ENCODE measurements around the gene CYP3A7. TPM values are rescaled to one million over a fixed set of nuclear protein-coding genes. Genes with fewer than 3 reads are reported as not detected.

CYP3A7 gene
- total RNA-seq, 1 experiment from 2014 or later: not detected

DNA sequence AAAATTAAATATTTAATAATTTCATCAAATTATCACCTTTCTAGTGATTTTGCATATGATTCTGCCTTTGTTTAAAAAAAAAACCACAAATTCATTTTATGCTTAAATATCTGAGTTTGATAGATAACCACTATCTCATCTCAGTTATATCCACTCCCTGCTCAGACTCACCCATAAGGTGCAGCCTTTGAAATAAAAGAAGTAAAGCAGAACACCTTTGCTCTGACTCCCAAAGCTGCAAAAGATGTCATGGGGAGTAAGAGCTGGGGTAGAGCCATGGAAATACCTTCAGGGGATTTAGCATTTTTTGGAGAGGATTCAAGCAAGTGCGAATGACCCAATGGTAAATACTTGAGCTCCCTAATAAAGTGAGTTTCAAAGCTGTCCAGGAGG is 40.1 kb downstream of the CYP3A7 start:
- no peak overlapping the region for H3K4me3 ChIP-seq (ENCODE audit: low read length)
- H4K20me1 ChIP-seq (ENCODE audit: low read length): no peaks in the 10 kb centered on the region
- peak; percentile 11 for DNase-seq
- no peaks in the 10 kb centered on the region for H3K36me3 ChIP-seq (ENCODE audit: low read depth, low read length)
- no peak for ATAC-seq
- H3K79me2 ChIP-seq (ENCODE audit: low read length): no peaks in the 10 kb centered on the region
- POLR2A ChIA-PET (ENCODE audit: unreplicated experiment): no interaction called here
- CTCF ChIA-PET: no interaction called here
- no peak overlapping the region for H3K4me2 ChIP-seq (ENCODE audit: low read length)
- H3K9me2 ChIP-seq (replicated peaks; ENCODE audit: low read length): no peaks in the 10 kb centered on the region
- intact Hi-C loops (cut with micrococcal nuclease): no loop called here
- no TSS peak for BruUV-seq (replicated peaks)
- H3K27me3 ChIP-seq (ENCODE audit: low read length): no peaks in the 10 kb centered on the region
- H2AFZ ChIP-seq (ENCODE audit: low read length): no peak overlapping the region
- H3F3A ChIP-seq (ENCODE audit: low read length, unreplicated experiment): no peaks in the 10 kb centered on the region
- TF ChIP-seq, protein P1, sequence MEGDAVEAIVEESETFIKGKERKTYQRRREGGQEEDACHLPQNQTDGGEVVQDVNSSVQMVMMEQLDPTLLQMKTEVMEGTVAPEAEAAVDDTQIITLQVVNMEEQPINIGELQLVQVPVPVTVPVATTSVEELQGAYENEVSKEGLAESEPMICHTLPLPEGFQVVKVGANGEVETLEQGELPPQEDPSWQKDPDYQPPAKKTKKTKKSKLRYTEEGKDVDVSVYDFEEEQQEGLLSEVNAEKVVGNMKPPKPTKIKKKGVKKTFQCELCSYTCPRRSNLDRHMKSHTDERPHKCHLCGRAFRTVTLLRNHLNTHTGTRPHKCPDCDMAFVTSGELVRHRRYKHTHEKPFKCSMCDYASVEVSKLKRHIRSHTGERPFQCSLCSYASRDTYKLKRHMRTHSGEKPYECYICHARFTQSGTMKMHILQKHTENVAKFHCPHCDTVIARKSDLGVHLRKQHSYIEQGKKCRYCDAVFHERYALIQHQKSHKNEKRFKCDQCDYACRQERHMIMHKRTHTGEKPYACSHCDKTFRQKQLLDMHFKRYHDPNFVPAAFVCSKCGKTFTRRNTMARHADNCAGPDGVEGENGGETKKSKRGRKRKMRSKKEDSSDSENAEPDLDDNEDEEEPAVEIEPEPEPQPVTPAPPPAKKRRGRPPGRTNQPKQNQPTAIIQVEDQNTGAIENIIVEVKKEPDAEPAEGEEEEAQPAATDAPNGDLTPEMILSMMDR (conservative IDR thresholded peaks at IDR 0.05; ENCODE audit: low read depth, low read length): no peak
- TF ChIP-seq EZH2 (IDR thresholded peaks at IDR 0.05; ENCODE audit: low read length, unreplicated experiment): no peak
- TF ChIP-seq EZH2phosphoT487 (IDR thresholded peaks at IDR 0.05; ENCODE audit: borderline replicate concordance, low read length): no peak
- no peak overlapping the region for H3K27ac ChIP-seq (ENCODE audit: low read length)
- H3K9ac ChIP-seq (ENCODE audit: low read length): no peak overlapping the region
- peaks cover 12% of the 10 kb centered on the region for H3K4me1 ChIP-seq (ENCODE audit: insufficient read depth, low read length)
- H3K9me3 ChIP-seq (ENCODE audit: low read length): no peaks in the 10 kb centered on the region

DNA sequence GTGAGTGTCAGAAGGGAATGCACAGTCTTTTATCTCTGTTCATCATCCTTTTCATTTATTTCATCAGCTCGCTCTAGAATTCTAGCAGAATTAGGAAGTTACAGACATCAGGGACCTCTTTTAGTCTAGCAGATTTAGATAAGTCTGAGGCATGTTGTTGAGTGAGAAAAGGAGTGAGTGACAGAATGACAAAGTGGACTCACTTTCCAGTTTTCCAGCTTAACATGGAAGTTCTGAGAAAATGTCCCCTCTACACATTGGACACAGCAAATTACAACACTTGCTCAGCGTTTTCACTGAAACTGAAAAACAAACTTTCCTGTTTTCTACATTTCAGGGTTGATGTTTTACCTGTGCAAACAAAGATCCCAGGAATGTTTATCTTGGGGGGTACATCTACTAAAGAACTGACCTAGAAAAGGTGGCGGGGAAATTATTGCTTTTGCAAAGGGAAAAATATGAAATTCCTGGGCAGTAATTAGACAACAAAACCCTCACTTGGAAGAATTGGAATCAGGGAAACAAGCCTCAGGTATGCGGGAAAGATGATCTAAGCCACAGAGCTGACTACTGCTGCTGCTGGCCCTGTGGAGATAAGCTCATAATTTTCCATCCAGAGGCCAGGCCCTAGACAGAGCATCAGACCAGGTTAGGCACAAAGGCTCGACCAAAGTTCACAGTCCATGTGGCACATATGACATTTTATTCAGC is 40.6 kb downstream of the CYP3A7 start:
- DNase-seq: no peak
- no peak overlapping the region for H3K9ac ChIP-seq (ENCODE audit: low read length)
- POLR2A ChIA-PET (ENCODE audit: unreplicated experiment): no interaction called here
- BruUV-seq (replicated peaks): no TSS peak
- no peaks in the 10 kb centered on the region for H3F3A ChIP-seq (ENCODE audit: low read length, unreplicated experiment)
- no peaks in the 10 kb centered on the region for H3K9me2 ChIP-seq (replicated peaks; ENCODE audit: low read length)
- no peaks in the 10 kb centered on the region for H3K9me3 ChIP-seq (ENCODE audit: low read length)
- H3K27ac ChIP-seq (ENCODE audit: low read length): no peak overlapping the region
- no peak for ATAC-seq
- peaks cover 6% of the 10 kb centered on the region for H3K4me1 ChIP-seq (ENCODE audit: insufficient read depth, low read length)
- H3K79me2 ChIP-seq (ENCODE audit: low read length): no peaks in the 10 kb centered on the region
- H3K36me3 ChIP-seq (ENCODE audit: low read depth, low read length): no peaks in the 10 kb centered on the region
- TF ChIP-seq, protein P1 (conservative IDR thresholded peaks at IDR 0.05; ENCODE audit: low read depth, low read length): no peak
- TF ChIP-seq EZH2 (IDR thresholded peaks at IDR 0.05; ENCODE audit: low read length, unreplicated experiment): no peak
- no peak for TF ChIP-seq EZH2phosphoT487 (IDR thresholded peaks at IDR 0.05; ENCODE audit: borderline replicate concordance, low read length)
- no peak overlapping the region for H3K4me3 ChIP-seq (ENCODE audit: low read length)
- H3K4me2 ChIP-seq (ENCODE audit: low read length): no peak overlapping the region
- no peak overlapping the region for H2AFZ ChIP-seq (ENCODE audit: low read length)
- CTCF ChIA-PET: no interaction called here
- intact Hi-C loops (cut with micrococcal nuclease): no loop called here
- no peaks in the 10 kb centered on the region for H3K27me3 ChIP-seq (ENCODE audit: low read length)
- H4K20me1 ChIP-seq (ENCODE audit: low read length): no peaks in the 10 kb centered on the region

DNA sequence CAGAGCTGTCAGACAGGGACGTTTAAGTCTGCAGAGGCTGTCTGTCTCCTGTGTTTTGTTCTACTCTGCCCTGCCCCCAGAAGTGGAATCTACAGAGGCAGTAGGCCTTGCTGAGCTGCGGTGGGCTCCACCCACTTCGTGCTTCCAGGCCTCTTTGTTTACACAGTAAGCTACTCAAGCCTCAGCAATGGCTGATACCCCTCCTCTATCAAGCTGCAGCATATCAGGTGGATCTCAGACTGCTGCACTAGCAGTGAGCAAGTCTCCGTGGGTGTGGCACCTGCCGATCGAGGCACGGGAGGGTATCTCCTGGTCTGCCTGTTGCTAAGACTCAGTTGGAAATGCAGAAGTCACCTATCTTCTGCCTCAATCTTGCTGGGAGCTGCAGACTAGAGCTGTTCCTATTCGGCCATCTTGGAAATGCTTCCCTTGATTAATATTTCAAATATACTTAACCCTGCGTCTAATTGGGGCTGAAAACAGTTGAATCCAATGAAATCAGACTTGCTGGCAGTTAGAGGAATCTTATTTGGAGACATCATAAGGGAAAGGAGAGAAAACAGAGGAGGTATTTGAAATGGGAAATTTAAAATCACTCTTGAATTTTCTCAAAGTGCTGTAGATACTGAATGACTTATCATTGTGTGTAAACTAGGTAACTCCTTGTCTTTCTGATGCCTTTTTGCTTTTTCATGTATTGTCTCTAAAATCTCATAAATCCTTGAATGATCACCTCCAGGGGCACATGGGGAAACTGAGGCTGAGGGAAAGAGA is 41.4 kb downstream of the CYP3A7 start:
- no peaks in the 10 kb centered on the region for H3K36me3 ChIP-seq (ENCODE audit: low read depth, low read length)
- intact Hi-C loops (cut with micrococcal nuclease): no loop called here
- BruUV-seq (replicated peaks): no TSS peak
- H3K9me3 ChIP-seq (ENCODE audit: low read length): no peaks in the 10 kb centered on the region
- no peak overlapping the region for H3K9ac ChIP-seq (ENCODE audit: low read length)
- H3K4me2 ChIP-seq (ENCODE audit: low read length): no peak overlapping the region
- no peaks in the 10 kb centered on the region for H4K20me1 ChIP-seq (ENCODE audit: low read length)
- H3K79me2 ChIP-seq (ENCODE audit: low read length): no peaks in the 10 kb centered on the region
- ATAC-seq: no peak
- no peak for DNase-seq
- H3K27me3 ChIP-seq (ENCODE audit: low read length): no peaks in the 10 kb centered on the region
- H3F3A ChIP-seq (ENCODE audit: low read length, unreplicated experiment): no peaks in the 10 kb centered on the region
- peak overlapping the region; percentile 63; the same call in 1 of the 2 replicates for H2AFZ ChIP-seq (ENCODE audit: low read length)
- H3K4me3 ChIP-seq (ENCODE audit: low read length): no peak overlapping the region
- ChIA-PET POLR2A (ENCODE audit: unreplicated experiment) (no interaction called here), CTCF (no interaction called here)
- H3K9me2 ChIP-seq (replicated peaks; ENCODE audit: low read length): no peaks in the 10 kb centered on the region
- no peak for TF ChIP-seq EZH2 (IDR thresholded peaks at IDR 0.05; ENCODE audit: low read length, unreplicated experiment)
- TF ChIP-seq, protein P1 (conservative IDR thresholded peaks at IDR 0.05; ENCODE audit: low read depth, low read length): no peak
- TF ChIP-seq EZH2phosphoT487 (IDR thresholded peaks at IDR 0.05; ENCODE audit: borderline replicate concordance, low read length): no peak
- no peak overlapping the region for H3K27ac ChIP-seq (ENCODE audit: low read length)
- peaks cover 2% of the 10 kb centered on the region for H3K4me1 ChIP-seq (ENCODE audit: insufficient read depth, low read length)

All from PC-3 (cell line).